Suprapubic skin (tissue), 4 donors: Measurements from ENCODE around the gene PTP4A2.

Experiments used
- CTCF ChIP-seq, 2 donors: fragments of 200-600 bp in 1 of 2; fragments of 450-650 bp in 1 of 2; sonication (generic) in 1 of 2; IDR thresholded peaks; one replicate each; pipeline ENCODE4 v1.5.1; 2016 to 2019; ENCODE audit warnings: antibody characterized with exemption in 2 of 2, mild to moderate bottlenecking in 1 of 2, moderate library complexity in 1 of 2
- POLR2A ChIP-seq, 2 donors: fragments of 450-650 bp; IDR thresholded peaks; one replicate each; pipeline ENCODE4 v1.6.1; 2017; ENCODE audit warnings: antibody characterized with exemption in 2 of 2, mild to moderate bottlenecking in 2 of 2, moderate library complexity in 2 of 2
- POLR2AphosphoS5 ChIP-seq, 3 donors: sonication (generic); formaldehyde crosslinking; IDR thresholded peaks; one replicate each; pipeline ENCODE4 v1.6.1; 2017; ENCODE audit warnings: antibody characterized with exemption in 3 of 3

- TF ChIP-seq POLR2A (IDR thresholded peaks at IDR 0.05) (no peak), CTCF (IDR thresholded peaks at IDR 0.05) (no peak), POLR2AphosphoS5 (IDR thresholded peaks at IDR 0.05) (no peak)
These were observed 27.2 kb downstream of the PTP4A2 start for GRCh38 chr1:31910933-31911332.
